Measurements from ENCODE around the gene LAYN. TPM values are rescaled to one million over a fixed set of nuclear protein-coding genes. Genes with fewer than 3 reads are reported as not detected.

LAYN gene
- total RNA-seq, 1 experiment from 2014 or later = not detected

DNA sequence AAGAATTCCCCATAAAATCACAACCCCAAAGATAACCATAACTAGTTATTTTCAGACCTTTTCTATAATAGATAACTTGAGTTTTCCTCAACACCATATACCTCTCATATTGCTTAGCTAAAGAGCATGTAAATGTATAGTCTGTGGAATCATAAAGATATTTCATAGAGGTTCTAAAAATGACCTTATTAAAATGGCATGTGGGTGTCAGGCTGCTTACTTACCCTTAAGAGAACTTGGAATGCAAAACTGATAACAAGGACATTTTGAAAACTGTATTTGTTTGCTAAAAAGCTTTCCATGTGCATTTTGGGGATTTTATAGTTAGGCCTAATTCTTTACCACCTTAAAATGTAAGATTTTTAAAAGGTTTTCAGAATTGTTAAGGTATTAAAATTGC lies 66.5 kb downstream of the LAYN start:
- DNase-seq (ENCODE audit: low read depth) = no peak
- in situ Hi-C loops (cut with HindIII; ENCODE audit: low pct_unique_long_range_greater_than_20kb, low sequenced_read_pairs) = no loop called here

DNA sequence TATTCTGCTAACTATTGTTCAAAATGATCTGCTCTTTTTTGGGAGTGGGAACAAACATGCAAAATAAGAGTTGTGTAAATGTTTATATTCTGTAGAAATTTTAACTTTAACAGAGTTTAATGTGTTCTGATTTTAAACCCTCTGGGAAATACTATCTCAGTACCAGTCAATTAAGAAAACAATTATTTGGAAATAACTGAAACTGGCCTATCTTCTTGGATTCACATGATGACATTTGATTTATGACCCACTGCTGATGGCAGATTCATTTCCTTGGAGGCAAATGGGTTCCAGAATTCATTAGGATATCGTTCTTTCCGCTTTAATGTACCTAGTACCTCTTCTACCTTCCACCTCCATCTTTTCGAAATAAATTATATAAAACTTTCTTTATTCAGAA lies 67.2 kb downstream of the LAYN start:
- in situ Hi-C loops (cut with HindIII; ENCODE audit: low pct_unique_long_range_greater_than_20kb, low sequenced_read_pairs) = no loop called here
- DNase-seq (ENCODE audit: low read depth) = no peak

Other genes starting within 250 kb of the LAYN start
- not detected in 2 replicates for gene POU2AF3, start 242.2 kb upstream of the LAYN start, total RNA-seq (2014; rRNA removed; shearing (Covaris generic); ENCODE audit: low replicate concordance)
- gene POU2AF1, start 161.4 kb upstream of the LAYN start, total RNA-seq (2014; rRNA removed; shearing (Covaris generic); ENCODE audit: low replicate concordance) = not detected in 2 replicates
- gene BTG4, start 28.3 kb upstream of the LAYN start, total RNA-seq (2014; rRNA removed; shearing (Covaris generic); ENCODE audit: low replicate concordance) = not detected in 2 replicates
- gene HOATZ, start 25.9 kb upstream of the LAYN start, total RNA-seq (2014; rRNA removed; shearing (Covaris generic); ENCODE audit: low replicate concordance) = not detected in 2 replicates
- 1.5 and 2.2 TPM in 2 replicates for gene SIK2, start 61.7 kb downstream of the LAYN start, total RNA-seq (2014; rRNA removed; shearing (Covaris generic); ENCODE audit: low replicate concordance)
- 4.7 and 17.1 TPM in 2 replicates for gene PPP2R1B, start 225.7 kb downstream of the LAYN start, total RNA-seq (2014; rRNA removed; shearing (Covaris generic); ENCODE audit: low replicate concordance)

All from Caki2 (cell line).